MM.1S (cell line): Measurements from ENCODE around the gene MAP2K6.

ENCODE experiments used
- DNase-seq: peaks from one replicate; pipeline ENCODE4 v3.0.0-alpha.2; 2015
- H2AFZ ChIP-seq: fragments of 300-600 bp; sonication (generic); 2 replicates; pipeline ENCODE4 v1.6.0; 2016; ENCODE audit warnings: antibody characterized with exemption, low read length
- H3F3A ChIP-seq: fragments of 300-600 bp; sonication (generic); 2 replicates; pipeline ENCODE4 v1.6.1; 2016; ENCODE audit warnings: mild to moderate bottlenecking, antibody characterized with exemption, low read length, moderate library complexity, mixed read lengths; ENCODE audit not compliant: insufficient read depth
- H3K27ac ChIP-seq: fragments of 300-600 bp; sonication (generic); 2 replicates; pipeline ENCODE4 v1.5.1; 2016; ENCODE audit warnings: mild to moderate bottlenecking, low read length
- H3K27me3 ChIP-seq: fragments of 300-600 bp; sonication (generic); replicated peaks from 2 replicates; pipeline ENCODE4 v1.6.0; 2016; ENCODE audit warnings: low read length; ENCODE audit not compliant: insufficient read depth
- H3K36me3 ChIP-seq: fragments of 300-600 bp; sonication (generic); replicated peaks from 2 replicates; pipeline ENCODE4 v1.6.1; 2016; ENCODE audit warnings: mild to moderate bottlenecking, low read length, mixed read lengths; ENCODE audit not compliant: insufficient read depth
- H3K4me1 ChIP-seq: fragments of 300-600 bp; sonication (generic); 2 replicates; pipeline ENCODE4 v1.6.1; 2016; ENCODE audit warnings: low read length, mixed read lengths
- H3K4me2 ChIP-seq: fragments of 300-600 bp; sonication (generic); 2 replicates; pipeline ENCODE4 v1.6.0; 2016; ENCODE audit warnings: low read depth, low read length
- H3K4me3 ChIP-seq: fragments of 300-600 bp; sonication (generic); 2 replicates; pipeline ENCODE4 v1.5.1; 2016; ENCODE audit warnings: low read length, mixed read lengths
- H3K79me2 ChIP-seq: fragments of 300-600 bp; sonication (generic); 2 replicates; pipeline ENCODE4 v1.6.1; 2016; ENCODE audit warnings: mixed run types, low read length, mixed read lengths
- H3K9ac ChIP-seq: fragments of 300-600 bp; sonication (generic); 2 replicates; pipeline ENCODE4 v1.6.1; 2016; ENCODE audit warnings: low read length, mixed read lengths
- H3K9me2 ChIP-seq: fragments of 300-600 bp; sonication (generic); replicated peaks from 2 replicates; pipeline ENCODE4 v1.6.1; 2016; ENCODE audit warnings: mild to moderate bottlenecking, low read length, mixed read lengths; ENCODE audit not compliant: insufficient read depth
- H3K9me3 ChIP-seq: fragments of 300-600 bp; sonication (generic); replicated peaks from 2 replicates; pipeline ENCODE4 v1.6.1; 2016; ENCODE audit warnings: mild to moderate bottlenecking, low read length, mixed read lengths; ENCODE audit not compliant: insufficient read depth
- H4K20me1 ChIP-seq: fragments of 300-600 bp; sonication (generic); 2 replicates; pipeline ENCODE4 v1.6.1; 2016; ENCODE audit warnings: mild to moderate bottlenecking, low read length, moderate library complexity, mixed read lengths; ENCODE audit not compliant: insufficient read depth
- EZH2 ChIP-seq: fragments of 300-600 bp; sonication (generic); optimal IDR thresholded peaks from 2 replicates; pipeline ENCODE3; 2017; ENCODE audit warnings: low read depth, mild to moderate bottlenecking, antibody characterized with exemption, low read length, mixed read lengths
- EZH2phosphoT487 ChIP-seq: fragments of 300-600 bp; sonication (generic); IDR thresholded peaks from 2 replicates; pipeline ENCODE4 v1.6.1; 2018; ENCODE audit warnings: antibody characterized with exemption, low read length
- TF ChIP-seq, protein P1 (sequence below): fragments of 300-600 bp; sonication (generic); IDR thresholded peaks from 2 replicates; pipeline ENCODE4 v1.5.1; 2016; ENCODE audit warnings: antibody characterized with exemption, low read length, mixed read lengths

The MAP2K6 gene

DNA sequence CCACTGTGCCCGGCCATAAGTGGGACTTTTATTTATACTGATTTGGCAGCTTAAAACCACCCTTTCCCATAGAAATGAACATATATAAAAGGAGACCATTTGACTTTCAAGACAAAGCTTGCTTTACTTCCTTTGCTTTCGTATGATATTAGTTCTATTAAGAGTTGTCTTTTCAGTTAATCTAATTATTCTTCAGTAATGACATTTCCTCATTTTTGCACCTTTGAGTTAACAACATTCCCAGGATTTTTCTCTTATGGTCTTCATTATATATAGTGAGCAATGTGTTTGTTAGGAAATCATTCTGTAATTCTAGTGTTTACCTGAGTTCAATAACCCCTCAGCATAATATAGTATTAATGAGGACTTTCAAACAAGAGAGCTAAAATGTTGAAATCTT, 173.8 kb downstream of the MAP2K6 start:
- Histone ChIP-seq H3K9ac (no peak overlapping the region), H3K27ac (no peak overlapping the region), H4K20me1 (no peaks in the 10 kb centered on the region), H3K4me2 (no peak overlapping the region), H2AFZ (no peak overlapping the region), H3K9me3 (no peaks in the 10 kb centered on the region), H3F3A (no peaks in the 10 kb centered on the region), H3K9me2 (no peaks in the 10 kb centered on the region), H3K4me1 (no peaks in the 10 kb centered on the region), H3K27me3 (peaks cover 7% of the 10 kb centered on the region), H3K4me3 (no peak overlapping the region), H3K36me3 (no peaks in the 10 kb centered on the region), H3K79me2 (no peaks in the 10 kb centered on the region)
- TF ChIP-seq EZH2phosphoT487 (no peak), EZH2 (no peak)
- TF ChIP-seq, protein P1, sequence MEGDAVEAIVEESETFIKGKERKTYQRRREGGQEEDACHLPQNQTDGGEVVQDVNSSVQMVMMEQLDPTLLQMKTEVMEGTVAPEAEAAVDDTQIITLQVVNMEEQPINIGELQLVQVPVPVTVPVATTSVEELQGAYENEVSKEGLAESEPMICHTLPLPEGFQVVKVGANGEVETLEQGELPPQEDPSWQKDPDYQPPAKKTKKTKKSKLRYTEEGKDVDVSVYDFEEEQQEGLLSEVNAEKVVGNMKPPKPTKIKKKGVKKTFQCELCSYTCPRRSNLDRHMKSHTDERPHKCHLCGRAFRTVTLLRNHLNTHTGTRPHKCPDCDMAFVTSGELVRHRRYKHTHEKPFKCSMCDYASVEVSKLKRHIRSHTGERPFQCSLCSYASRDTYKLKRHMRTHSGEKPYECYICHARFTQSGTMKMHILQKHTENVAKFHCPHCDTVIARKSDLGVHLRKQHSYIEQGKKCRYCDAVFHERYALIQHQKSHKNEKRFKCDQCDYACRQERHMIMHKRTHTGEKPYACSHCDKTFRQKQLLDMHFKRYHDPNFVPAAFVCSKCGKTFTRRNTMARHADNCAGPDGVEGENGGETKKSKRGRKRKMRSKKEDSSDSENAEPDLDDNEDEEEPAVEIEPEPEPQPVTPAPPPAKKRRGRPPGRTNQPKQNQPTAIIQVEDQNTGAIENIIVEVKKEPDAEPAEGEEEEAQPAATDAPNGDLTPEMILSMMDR = no peak
- DNase-seq = no peak

- DNase-seq = no peak
- Histone ChIP-seq H3K36me3 (no peaks in the 10 kb centered on the region), H3K27me3 (0 out of 2 replicates have a peak, but pooled peaks cover 2% of the 10 kb centered on the region), H3K9me2 (no peaks in the 10 kb centered on the region), H3K27ac (no peak overlapping the region), H3K9ac (no peak overlapping the region), H3K4me2 (no peak overlapping the region), H3K4me3 (no peak overlapping the region), H3K4me1 (no peaks in the 10 kb centered on the region), H2AFZ (no peak overlapping the region), H3K79me2 (no peaks in the 10 kb centered on the region), H3F3A (no peaks in the 10 kb centered on the region), H4K20me1 (no peaks in the 10 kb centered on the region), H3K9me3 (no peaks in the 10 kb centered on the region)
- TF ChIP-seq, protein P1 = no peak
- TF ChIP-seq EZH2 (no peak), EZH2phosphoT487 (no peak)
Observed at GRCh38 chr17:69588827-69589239, 174.3 kb downstream of the MAP2K6 start.

GRCh38 chr17:69590671-69591070, 176.2 kb downstream of the MAP2K6 start:
- Histone ChIP-seq H3F3A (no peaks in the 10 kb centered on the region), H3K27ac (no peak overlapping the region), H3K4me3 (no peak overlapping the region), H3K9me2 (no peaks in the 10 kb centered on the region), H2AFZ (no peak overlapping the region), H3K4me2 (no peak overlapping the region), H3K27me3 (no peaks in the 10 kb centered on the region), H3K9ac (no peak overlapping the region), H3K4me1 (no peaks in the 10 kb centered on the region), H3K79me2 (no peaks in the 10 kb centered on the region), H3K36me3 (no peaks in the 10 kb centered on the region), H3K9me3 (no peaks in the 10 kb centered on the region), H4K20me1 (no peaks in the 10 kb centered on the region)
- DNase-seq = no peak
- TF ChIP-seq, protein P1 = no peak
- TF ChIP-seq EZH2phosphoT487 = no peak
- no peak for TF ChIP-seq EZH2
